ENCODE measurements around the gene TMEM247. TPM values are rescaled to one million over a fixed set of nuclear protein-coding genes. Genes with fewer than 3 reads are reported as not detected.

Gene TMEM247
- total RNA-seq, 1 experiment from 2014 or later: not detected

- H2BK20ac ChIP-seq (ENCODE audit: low read depth, low read length, poor library complexity, severe bottlenecking): no peak overlapping the region
- H3K18ac ChIP-seq (ENCODE audit: insufficient read length, low read depth, low read length): no peak overlapping the region
- H3K27me3 Mint-ChIP-seq (ENCODE audit: low read depth): no peaks in the 10 kb centered on the region
- H3K4me2 ChIP-seq (ENCODE audit: insufficient read depth, insufficient read length, low read length): no peak overlapping the region
- no peak overlapping the region for H2BK12ac ChIP-seq (ENCODE audit: insufficient read length, low read depth, low read length)
- no peaks in the 10 kb centered on the region for H3K23me2 ChIP-seq (ENCODE audit: insufficient read length, low read depth, low read length, poor library complexity, severe bottlenecking)
- H2BK120ac ChIP-seq (ENCODE audit: low read depth, low read length, poor library complexity, severe bottlenecking): no peak overlapping the region
- no peak overlapping the region for H4K91ac ChIP-seq (ENCODE audit: insufficient read length, low read depth, low read length)
- no peaks in the 10 kb centered on the region for H3K9me3 ChIP-seq (ENCODE audit: control insufficient read depth, low read depth, low read length)
- H3K23ac ChIP-seq (ENCODE audit: insufficient read length, low read depth, low read length): no peak overlapping the region
- no peak overlapping the region for H3K4ac ChIP-seq (ENCODE audit: low read depth, low read length)
- no peak overlapping the region for H3K4me3 Mint-ChIP-seq
- no peak overlapping the region for H2BK5ac ChIP-seq (ENCODE audit: insufficient read length, low read length)
- H3K4me1 ChIP-seq (ENCODE audit: insufficient read depth, low read length): no peaks in the 10 kb centered on the region; the same call in 1 of the 2 replicates
- H3K56ac ChIP-seq (ENCODE audit: insufficient read length, low read depth, low read length): no peak overlapping the region
- H4K8ac ChIP-seq (replicated peaks; ENCODE audit: insufficient read length, low read depth, low read length): no peak overlapping the region
- H2AFZ ChIP-seq (ENCODE audit: low read length): no peak overlapping the region
- no peak overlapping the region for H3K9ac ChIP-seq (ENCODE audit: extremely low read depth, insufficient read length, low read length)
- H3K79me1 ChIP-seq (ENCODE audit: insufficient read depth, low read depth, low read length, poor library complexity, severe bottlenecking): no peaks in the 10 kb centered on the region
- H4K5ac ChIP-seq (ENCODE audit: insufficient read length, low read depth, low read length): no peak overlapping the region
- H3K14ac ChIP-seq (ENCODE audit: insufficient read depth, low read length): no peak overlapping the region
- no peaks in the 10 kb centered on the region for H3K4me1 Mint-ChIP-seq
- H3K36me3 Mint-ChIP-seq (ENCODE audit: insufficient read depth in 1 of 3, low read depth in 3 of 3): no peaks in the 10 kb centered on the region
- DNase-seq: no peak
- H3K27me3 ChIP-seq (ENCODE audit: insufficient read depth, low read length): no peaks in the 10 kb centered on the region
- no peak overlapping the region for H3K27ac ChIP-seq (ENCODE audit: insufficient read length, low read depth, low read length)
- H3K9me3 Mint-ChIP-seq: no peaks in the 10 kb centered on the region
- no peak overlapping the region for H3T11ph ChIP-seq (ENCODE audit: low read length)
- no peak overlapping the region for H2AK5ac ChIP-seq (ENCODE audit: insufficient read length, low read length)
- no peak overlapping the region for H2BK15ac ChIP-seq (ENCODE audit: low read depth, low read length)
- H4K20me1 ChIP-seq (ENCODE audit: control insufficient read depth, insufficient read depth, insufficient read length): no peaks in the 10 kb centered on the region
- WGBS (ENCODE audit: extremely low coverage, insufficient read length, low lambda C conversion rate): no CpG with 5 or more reads among the region's 3 CpGs
- H3K27ac Mint-ChIP-seq: no peak overlapping the region; a peak in 1 of 7 replicates
- H3K79me2 ChIP-seq (ENCODE audit: insufficient read depth, low read length): no peaks in the 10 kb centered on the region
- TF ChIP-seq CTCF (conservative IDR thresholded peaks at IDR 0.05): no peak
Observed at GRCh38 chr2:46525522-46526155, 46.3 kb downstream of the TMEM247 start.

Data from H9 (cell line).